IMR-90 (cell line): ENCODE results near the gene TSKS. TPM values are rescaled to one million over a fixed set of nuclear protein-coding genes. Genes with fewer than 3 reads are reported as not detected.

Experiments used
- ATAC-seq: fragments of 200-7000 bp; cut with Tn5 transposase; 2 replicates; pipeline ENCODE4 v1.9.1; 2020; ENCODE audit warnings: low read depth, mild to moderate bottlenecking, moderate library complexity
- BruUV-seq: library from RNA; stranded (reverse); fragments of 400-500 nt; replicated peaks from 2 replicates; lab custom pipeline; 2021; lab: Mats Ljungman, UMichigan
- CTCF ChIA-PET: fragments of 300-600 bp; formaldehyde crosslinking; extraction: SDS; loops from one replicate; lab custom pipeline; 2021; ENCODE audit warnings: antibody characterized with exemption; lab: Yijun Ruan, JAX
- POLR2A ChIA-PET: fragments of 300-600 bp; sonication (Branson Sonifier 250); formaldehyde crosslinking; loops from one replicate; lab custom pipeline; 2022; ENCODE audit warnings: antibody characterized with exemption; ENCODE audit not compliant: unreplicated experiment; lab: Charles Lee
- DNase-seq: peaks from one replicate; pipeline ENCODE4 v3.0.0; 2013
- H2AFZ ChIP-seq: replicated peaks from 2 replicates; pipeline ENCODE3; 2013; ENCODE audit warnings: low read length, mild to moderate bottlenecking; ENCODE audit not compliant: poor library complexity
- H2AK5ac ChIP-seq: 2 replicates; pipeline ENCODE4 v1.6.1; 2013; ENCODE audit warnings: low read depth, low read length, inconsistent platforms
- H2AK9ac ChIP-seq: replicated peaks from 2 replicates; pipeline ENCODE3; 2013; ENCODE audit warnings: mild to moderate bottlenecking, low read depth, low read length, moderate library complexity; ENCODE audit not compliant: poor library complexity
- H2BK120ac ChIP-seq: 2 replicates; pipeline ENCODE4 v1.6.1; 2013; ENCODE audit warnings: low read depth, low read length, inconsistent platforms
- H2BK15ac ChIP-seq: 3 replicates; pipeline ENCODE4 v1.6.1; 2013; ENCODE audit warnings: low read depth, low read length, inconsistent platforms
- H2BK20ac ChIP-seq: 2 replicates; pipeline ENCODE4 v1.6.1; 2013; ENCODE audit warnings: low read depth, mild to moderate bottlenecking, inconsistent platforms, low read length, moderate library complexity
- H2BK5ac ChIP-seq: 2 replicates; pipeline ENCODE4 v1.6.1; 2013; ENCODE audit warnings: mild to moderate bottlenecking, low read depth, low read length, inconsistent platforms; ENCODE audit not compliant: poor library complexity, severe bottlenecking
- H3K14ac ChIP-seq: replicated peaks from 2 replicates; pipeline ENCODE4 v1.6.1; 2013; ENCODE audit warnings: low read depth, low read length, inconsistent platforms
- H3K18ac ChIP-seq: 2 replicates; pipeline ENCODE4 v1.6.1; 2013; ENCODE audit warnings: low read depth, low read length, control low read depth
- H3K23ac ChIP-seq: 2 replicates; pipeline ENCODE4 v1.6.1; 2013; ENCODE audit warnings: low read depth, low read length, inconsistent platforms
- H3K27ac ChIP-seq: 2 replicates; pipeline ENCODE4 v1.5.1; 2013; ENCODE audit warnings: mild to moderate bottlenecking, control low read depth, low read length; ENCODE audit not compliant: insufficient read depth
- H3K27me3 ChIP-seq: 2 replicates; pipeline ENCODE4 v1.6.1; 2013; ENCODE audit warnings: low read length; ENCODE audit not compliant: control insufficient read depth, insufficient read depth
- H3K36me3 ChIP-seq: 2 replicates; pipeline ENCODE4 v1.6.1; 2013; ENCODE audit warnings: low read length, mixed read lengths; ENCODE audit not compliant: control insufficient read depth, insufficient read depth
- H3K4ac ChIP-seq: 2 replicates; pipeline ENCODE4 v1.6.1; 2013; ENCODE audit warnings: low read depth, low read length, inconsistent platforms
- H3K4me1 ChIP-seq: 2 replicates; pipeline ENCODE4 v1.6.1; 2013; ENCODE audit warnings: low read length, mixed read lengths; ENCODE audit not compliant: control insufficient read depth, insufficient read depth
- H3K4me2 ChIP-seq: 2 replicates; pipeline ENCODE4 v1.6.1; 2013; ENCODE audit warnings: low read depth, mild to moderate bottlenecking, control low read depth, low read length, moderate library complexity
- H3K4me3 ChIP-seq: 2 replicates; pipeline ENCODE4 v1.5.1; 2013; ENCODE audit warnings: low read depth, mild to moderate bottlenecking, control low read depth, low read length, moderate library complexity; ENCODE audit not compliant: insufficient read depth
- H3K56ac ChIP-seq: 2 replicates; pipeline ENCODE4 v1.6.1; 2013; ENCODE audit warnings: low read length, inconsistent platforms; ENCODE audit not compliant: insufficient read depth; ENCODE audit errors: extremely low read depth
- H3K79me1 ChIP-seq, 2 experiments: 2 replicates each; pipeline ENCODE4 v1.6.1; 2013; ENCODE audit warnings: low read length in 2 of 2, inconsistent platforms in 1 of 2, low read depth in 1 of 2
- H3K9ac ChIP-seq: 2 replicates; pipeline ENCODE4 v1.6.1; 2013; ENCODE audit warnings: low read depth, low read length, control low read depth
- H3K9me1 ChIP-seq: 2 replicates; pipeline ENCODE4 v1.6.1; 2013; ENCODE audit warnings: low read length, inconsistent platforms; ENCODE audit not compliant: insufficient read depth
- H3K9me3 ChIP-seq: 2 replicates; pipeline ENCODE4 v1.6.1; 2013; ENCODE audit warnings: low read length; ENCODE audit not compliant: control insufficient read depth, insufficient read depth
- H4K20me1 ChIP-seq: 2 replicates; pipeline ENCODE4 v1.6.1; 2013; ENCODE audit warnings: low read length, inconsistent platforms; ENCODE audit not compliant: insufficient read depth
- H4K5ac ChIP-seq: 2 replicates; pipeline ENCODE4 v1.6.1; 2013; ENCODE audit warnings: mild to moderate bottlenecking, low read depth, low read length, control low read depth
- H4K8ac ChIP-seq, 2 experiments: 2 replicates each; pipeline ENCODE4 v1.6.1; 2013; ENCODE audit warnings: low read depth in 2 of 2, low read length in 2 of 2, control low read depth in 1 of 2, inconsistent platforms in 1 of 2
- H4K91ac ChIP-seq: 2 replicates; pipeline ENCODE4 v1.6.1; 2013; ENCODE audit warnings: low read depth, low read length, inconsistent platforms; ENCODE audit not compliant: insufficient read depth
- BHLHE40 ChIP-seq: fragments of 150-350 bp; IDR thresholded peaks from 2 replicates; pipeline ENCODE4 v1.6.1; 2016; ENCODE audit warnings: mild to moderate bottlenecking, low read depth, low read length
- CEBPB ChIP-seq: IDR thresholded peaks from 2 replicates; pipeline ENCODE4 v1.6.1; 2012; ENCODE audit warnings: low read depth, low read length, improper control_type of control experiment
- CHD1 ChIP-seq: IDR thresholded peaks from 2 replicates; pipeline ENCODE4 v1.6.1; 2012; ENCODE audit warnings: low read depth, low read length, improper control_type of control experiment
- MAFK ChIP-seq: IDR thresholded peaks from 2 replicates; pipeline ENCODE4 v1.6.1; 2012; ENCODE audit warnings: low read depth, low read length, improper control_type of control experiment
- MAZ ChIP-seq: IDR thresholded peaks from 2 replicates; pipeline ENCODE4 v1.6.1; 2012; ENCODE audit warnings: low read depth, mild to moderate bottlenecking, low read length, improper control_type of control experiment, moderate library complexity, borderline replicate concordance
- MXI1 ChIP-seq: IDR thresholded peaks from 2 replicates; pipeline ENCODE4 v1.6.1; 2012; ENCODE audit warnings: low read depth, mild to moderate bottlenecking, low read length, moderate library complexity, borderline replicate concordance
- POLR2A ChIP-seq: IDR thresholded peaks from 2 replicates; pipeline ENCODE4 v1.6.1; 2012; ENCODE audit warnings: mild to moderate bottlenecking, low read depth, low read length
- RAD21 ChIP-seq: IDR thresholded peaks from 2 replicates; pipeline ENCODE4 v1.6.1; 2012; ENCODE audit warnings: low read length, improper control_type of control experiment
- RCOR1 ChIP-seq: IDR thresholded peaks from 2 replicates; pipeline ENCODE4 v1.6.1; 2012; ENCODE audit warnings: mild to moderate bottlenecking, low read length, improper control_type of control experiment; ENCODE audit not compliant: insufficient replicate concordance
- RFX5 ChIP-seq: IDR thresholded peaks from 2 replicates; pipeline ENCODE4 v1.8.0; 2012; ENCODE audit warnings: low read depth, mild to moderate bottlenecking, low read length, moderate library complexity
- SMC3 ChIP-seq: fragments of 150-350 bp; IDR thresholded peaks from 2 replicates; pipeline ENCODE4 v1.6.1; 2016; ENCODE audit warnings: low read depth, mild to moderate bottlenecking, antibody characterized with exemption, low read length, moderate library complexity
- WGBS, 2 experiments: methylation state at CpG; one replicate each; pipeline versions ENCODE4 v1.1.5 to v1.1.7; 2013; ENCODE audit warnings: missing lambda C conversion rate in 2 of 2; ENCODE audit not compliant: insufficient read length in 1 of 2; ENCODE audit errors: extremely low coverage in 2 of 2; 5-methylcytosine and 5-hydroxymethylcytosine counted together
- dilution Hi-C: fragments of 300-500 bp; cut with HindIII; formaldehyde crosslinking; loops from one replicate; pipeline ENCODE4 v1.14.3; 2018; ENCODE audit warnings: low sequenced_read_pairs; ENCODE audit not compliant: unreplicated experiment
- in situ Hi-C: fragments of 300-500 bp; cut with MboI; formaldehyde crosslinking; loops from 3 replicates; pipeline ENCODE4 v1.14.3; 2019; ENCODE audit warnings: low sequenced_read_pairs, inconsistent platforms, mixed read lengths
- intact Hi-C: fragments of 100-400 bp; cut with micrococcal nuclease; formaldehyde crosslinking; loops from 2 replicates; pipeline ENCODE4 v1.10.0; 2022
- polyA plus RNA-seq, 3 experiments: library from polyadenylated mRNA; depleted of rRNA; stranded (reverse); fragments of >200 nt; gene quantifications; 2 replicates each; pipeline ENCODE4 v1.2.3, GENCODE V29; 2012; ENCODE audit warnings: low replicate concordance in 1 of 3
- total RNA-seq: library from RNA; depleted of rRNA; stranded (reverse); fragments of >200 nt; gene quantifications from 2 replicates; pipeline ENCODE4 v1.2.3, GENCODE V29; 2012
- TF ChIP-seq, protein P1 (sequence below): fragments of 150-350 bp; IDR thresholded peaks from 2 replicates; pipeline ENCODE4 v1.6.1; 2016; ENCODE audit warnings: low read depth, mild to moderate bottlenecking, low read length, moderate library complexity, borderline replicate concordance
- TF ChIP-seq, protein P2 (sequence below): conservative IDR thresholded peaks from 2 replicates; pipeline ENCODE4 v1.5.1; 2012; ENCODE audit warnings: mild to moderate bottlenecking, low read depth, low read length, improper control_type of control experiment
- TF ChIP-seq, protein P3 (sequence below): fragments of 150-350 bp; IDR thresholded peaks from 2 replicates; pipeline ENCODE4 v1.6.1; 2017; ENCODE audit warnings: mild to moderate bottlenecking, antibody characterized with exemption, low read length, low read depth

Gene TSKS
- total and polyA plus RNA-seq, 2 of the 4 experiments (the other 2 are of a cell fraction) = not detected

DNA sequence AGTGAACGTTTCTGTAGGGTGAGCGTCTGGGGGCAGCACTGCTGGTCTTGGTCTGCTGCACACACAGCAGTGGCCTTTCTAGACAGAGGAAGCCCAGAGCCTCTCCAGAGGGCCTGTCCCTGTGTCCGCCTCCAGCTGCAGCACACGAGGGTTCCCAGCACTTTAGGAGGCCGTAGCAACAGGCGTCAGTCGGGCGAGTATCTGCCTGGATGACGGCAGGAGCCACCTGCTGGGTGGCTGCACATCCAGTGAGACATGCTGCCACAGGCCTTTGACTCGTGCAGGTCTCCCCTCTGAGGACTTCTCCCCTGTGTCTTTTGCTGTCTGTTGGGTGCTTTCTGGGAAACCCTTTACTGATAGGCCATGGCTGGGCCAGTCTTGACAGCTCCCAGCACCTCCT, 25.8 kb upstream of the TSKS start:
- no peak overlapping the region for H2AK5ac ChIP-seq
- no peak overlapping the region for H2BK5ac ChIP-seq
- H3K4me2 ChIP-seq = no peak overlapping the region
- H3K36me3 ChIP-seq = peaks cover 47% of the 10 kb centered on the region
- H3K56ac ChIP-seq = no peak overlapping the region
- no peak overlapping the region for H4K8ac ChIP-seq
- POLR2A ChIA-PET = no interaction called here
- dilution Hi-C loops (no loop called here), intact Hi-C loops (no loop called here), in situ Hi-C loops (no loop called here)
- no peaks in the 10 kb centered on the region for H3K27me3 ChIP-seq
- H4K5ac ChIP-seq = no peak overlapping the region
- H3K4ac ChIP-seq = no peak overlapping the region
- H2AK9ac ChIP-seq = no peak overlapping the region
- peaks cover 28% of the 10 kb centered on the region for H4K20me1 ChIP-seq
- H3K4me1 ChIP-seq = peaks cover 7% of the 10 kb centered on the region
- H3K79me1 ChIP-seq = peaks cover 15 to 54% of the 10 kb centered on the region in 2 experiments
- CTCF ChIA-PET = no interaction called here
- TF ChIP-seq CHD1 (no peak), CEBPB (no peak), RCOR1 (no peak), SMC3 (no peak), MAZ (no peak), MXI1 (no peak), MAFK (no peak), RFX5 (no peak), BHLHE40 (no peak), POLR2A (no peak), RAD21 (no peak)
- TF ChIP-seq, protein P1, sequence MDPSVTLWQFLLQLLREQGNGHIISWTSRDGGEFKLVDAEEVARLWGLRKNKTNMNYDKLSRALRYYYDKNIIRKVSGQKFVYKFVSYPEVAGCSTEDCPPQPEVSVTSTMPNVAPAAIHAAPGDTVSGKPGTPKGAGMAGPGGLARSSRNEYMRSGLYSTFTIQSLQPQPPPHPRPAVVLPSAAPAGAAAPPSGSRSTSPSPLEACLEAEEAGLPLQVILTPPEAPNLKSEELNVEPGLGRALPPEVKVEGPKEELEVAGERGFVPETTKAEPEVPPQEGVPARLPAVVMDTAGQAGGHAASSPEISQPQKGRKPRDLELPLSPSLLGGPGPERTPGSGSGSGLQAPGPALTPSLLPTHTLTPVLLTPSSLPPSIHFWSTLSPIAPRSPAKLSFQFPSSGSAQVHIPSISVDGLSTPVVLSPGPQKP = no peak
- TF ChIP-seq, protein P2, sequence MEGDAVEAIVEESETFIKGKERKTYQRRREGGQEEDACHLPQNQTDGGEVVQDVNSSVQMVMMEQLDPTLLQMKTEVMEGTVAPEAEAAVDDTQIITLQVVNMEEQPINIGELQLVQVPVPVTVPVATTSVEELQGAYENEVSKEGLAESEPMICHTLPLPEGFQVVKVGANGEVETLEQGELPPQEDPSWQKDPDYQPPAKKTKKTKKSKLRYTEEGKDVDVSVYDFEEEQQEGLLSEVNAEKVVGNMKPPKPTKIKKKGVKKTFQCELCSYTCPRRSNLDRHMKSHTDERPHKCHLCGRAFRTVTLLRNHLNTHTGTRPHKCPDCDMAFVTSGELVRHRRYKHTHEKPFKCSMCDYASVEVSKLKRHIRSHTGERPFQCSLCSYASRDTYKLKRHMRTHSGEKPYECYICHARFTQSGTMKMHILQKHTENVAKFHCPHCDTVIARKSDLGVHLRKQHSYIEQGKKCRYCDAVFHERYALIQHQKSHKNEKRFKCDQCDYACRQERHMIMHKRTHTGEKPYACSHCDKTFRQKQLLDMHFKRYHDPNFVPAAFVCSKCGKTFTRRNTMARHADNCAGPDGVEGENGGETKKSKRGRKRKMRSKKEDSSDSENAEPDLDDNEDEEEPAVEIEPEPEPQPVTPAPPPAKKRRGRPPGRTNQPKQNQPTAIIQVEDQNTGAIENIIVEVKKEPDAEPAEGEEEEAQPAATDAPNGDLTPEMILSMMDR = no peak
- TF ChIP-seq, protein P3, sequence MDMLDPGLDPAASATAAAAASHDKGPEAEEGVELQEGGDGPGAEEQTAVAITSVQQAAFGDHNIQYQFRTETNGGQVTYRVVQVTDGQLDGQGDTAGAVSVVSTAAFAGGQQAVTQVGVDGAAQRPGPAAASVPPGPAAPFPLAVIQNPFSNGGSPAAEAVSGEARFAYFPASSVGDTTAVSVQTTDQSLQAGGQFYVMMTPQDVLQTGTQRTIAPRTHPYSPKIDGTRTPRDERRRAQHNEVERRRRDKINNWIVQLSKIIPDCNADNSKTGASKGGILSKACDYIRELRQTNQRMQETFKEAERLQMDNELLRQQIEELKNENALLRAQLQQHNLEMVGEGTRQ = no peak
- H3K27ac ChIP-seq = no peak overlapping the region
- H3K18ac ChIP-seq = no peak overlapping the region
- H3K23ac ChIP-seq = no peak overlapping the region
- WGBS, 2 experiments = 96% methylated on average over 9 of the region's 10 CpGs; no CpG with 5 or more reads in 1 of the 2 experiments
- ATAC-seq = no peak
- no peak for DNase-seq
- no peak overlapping the region for H2BK120ac ChIP-seq
- no TSS peak for BruUV-seq
- H3K14ac ChIP-seq = no peak overlapping the region
- no peak overlapping the region for H4K91ac ChIP-seq
- H2AFZ ChIP-seq = no peak overlapping the region
- no peak overlapping the region for H2BK20ac ChIP-seq
- H3K9ac ChIP-seq = no peak overlapping the region
- H3K9me3 ChIP-seq = no peaks in the 10 kb centered on the region
- no peak overlapping the region for H2BK15ac ChIP-seq
- H3K9me1 ChIP-seq = peaks cover 7% of the 10 kb centered on the region; the same call in 1 of the 2 replicates
- H3K4me3 ChIP-seq = no peak overlapping the region
